ENCODE results near the gene BMS1.

The BMS1 gene

GRCh38 chr10:42878134-42878820 is 95.7 kb downstream of the BMS1 start:
- H3K27me3 ChIP-seq (ENCODE audit: insufficient read depth, poor library complexity, severe bottlenecking): no peaks in the 10 kb centered on the region
- no peak for DNase-seq (ENCODE audit: low read depth in 1 of 2, low spot score in 1 of 2)
- no peak overlapping the region for H3K4me3 ChIP-seq (replicated peaks; ENCODE audit: insufficient read depth, low read length)

GRCh38 chr10:42878821-42879195 is 96.2 kb downstream of the BMS1 start:
- no peak for DNase-seq (ENCODE audit: low read depth in 1 of 2, low spot score in 1 of 2)
- TF ChIP-seq REST (IDR thresholded peaks at IDR 0.05; ENCODE audit: insufficient replicate concordance, low read depth): no peak
- no peak for TF ChIP-seq CTCF (IDR thresholded peaks at IDR 0.05; ENCODE audit: insufficient read depth, low read length)
- TF ChIP-seq POLR2AphosphoS5 (IDR thresholded peaks at IDR 0.05; ENCODE audit: low read depth): no peak
- TF ChIP-seq GABPA (IDR thresholded peaks at IDR 0.05; ENCODE audit: low read depth): no peak
- H3K27me3 ChIP-seq (ENCODE audit: insufficient read depth, poor library complexity, severe bottlenecking): no peaks in the 10 kb centered on the region
- no peak overlapping the region for H3K4me3 ChIP-seq (replicated peaks; ENCODE audit: insufficient read depth, low read length)
- H3K27ac ChIP-seq (replicated peaks): no peak overlapping the region

More at GRCh38 chr10:42878134-42878820, 95.7 kb downstream of the BMS1 start:
- TF ChIP-seq SPI1 (IDR thresholded peaks at IDR 0.05; ENCODE audit: borderline replicate concordance, low read depth) (no peak), CTCF (IDR thresholded peaks at IDR 0.05; ENCODE audit: insufficient read depth, low read length) (no peak), POLR2AphosphoS5 (IDR thresholded peaks at IDR 0.05; ENCODE audit: low read depth) (no peak), GABPA (IDR thresholded peaks at IDR 0.05; ENCODE audit: low read depth) (no peak), REST (IDR thresholded peaks at IDR 0.05; ENCODE audit: insufficient replicate concordance, low read depth) (no peak)
- no peak overlapping the region for H3K27ac ChIP-seq (replicated peaks)

GRCh38 chr10:42879380-42880254 is 97.0 kb downstream of the BMS1 start:
- no peak for DNase-seq (ENCODE audit: low read depth in 1 of 2, low spot score in 1 of 2)
- TF ChIP-seq CTCF (IDR thresholded peaks at IDR 0.05; ENCODE audit: insufficient read depth, low read length) (no peak), POLR2AphosphoS5 (IDR thresholded peaks at IDR 0.05; ENCODE audit: low read depth) (no peak), REST (IDR thresholded peaks at IDR 0.05; ENCODE audit: insufficient replicate concordance, low read depth) (no peak), GABPA (IDR thresholded peaks at IDR 0.05; ENCODE audit: low read depth) (no peak), SPI1 (IDR thresholded peaks at IDR 0.05; ENCODE audit: borderline replicate concordance, low read depth) (no peak)
- Histone ChIP-seq H3K27ac (replicated peaks) (no peak overlapping the region), H3K4me3 (replicated peaks; ENCODE audit: insufficient read depth, low read length) (no peak overlapping the region), H3K27me3 (ENCODE audit: insufficient read depth, poor library complexity, severe bottlenecking) (no peaks in the 10 kb centered on the region)
